Keratinocyte (primary cell): ENCODE measurements around the gene CCDC157. TPM values are rescaled to one million over a fixed set of nuclear protein-coding genes. Genes with fewer than 3 reads are reported as not detected.

Experiments
- DNase-seq: peaks from one replicate; pipeline ENCODE4 v3.0.0-alpha.2; 2011; ENCODE audit warnings: low read depth, missing footprints, low spot score
- FAIRE-seq: peaks from 2 replicates; lab custom pipeline; 2011; peaks lifted over from hg19 to GRCh38; lab: Jason Lieb, UNC
- H2AFZ ChIP-seq: 2 replicates; pipeline ENCODE4 v1.6.0; 2012; ENCODE audit warnings: low read length, control low read depth, inconsistent platforms; ENCODE audit not compliant: control insufficient read depth
- H3K27ac ChIP-seq: 2 replicates; pipeline ENCODE4 v1.5.1; 2011; ENCODE audit warnings: low read length; ENCODE audit not compliant: control insufficient read depth, insufficient read depth
- H3K27me3 ChIP-seq: 3 replicates; pipeline ENCODE4 v1.6.0; 2011; ENCODE audit warnings: low read length; ENCODE audit not compliant: control insufficient read depth, insufficient read depth; ENCODE audit errors: extremely low read depth
- H3K36me3 ChIP-seq, 2 experiments: 2 replicates in 1 of 2; 3 replicates in 1 of 2; pipeline ENCODE4 v1.5.1; 2011; ENCODE audit warnings: low read length in 2 of 2, mild to moderate bottlenecking in 1 of 2; ENCODE audit not compliant: control insufficient read depth in 2 of 2, insufficient read depth in 2 of 2; ENCODE audit errors: extremely low read depth in 1 of 2
- H3K4me1 ChIP-seq: 3 replicates; pipeline ENCODE4 v1.5.1; 2011; ENCODE audit warnings: low read length; ENCODE audit not compliant: control insufficient read depth, insufficient read depth; ENCODE audit errors: extremely low read depth
- H3K4me2 ChIP-seq: 3 replicates; pipeline ENCODE4 v1.6.0; 2011; ENCODE audit warnings: low read depth, low read length; ENCODE audit not compliant: control insufficient read depth, insufficient read depth; ENCODE audit errors: extremely low read depth
- H3K4me3 ChIP-seq, 3 experiments: fragments of 200-600 bp in 1 of 3; sonication (generic) in 1 of 3; 2 replicates in 2 of 3; 3 replicates in 1 of 3; pipeline ENCODE4 v1.5.1; 2011 to 2016; ENCODE audit warnings: low read length in 3 of 3, mild to moderate bottlenecking in 3 of 3, control low read depth in 2 of 3, inconsistent platforms in 1 of 3, low read depth in 1 of 3, mixed read lengths in 1 of 3, mixed run types in 1 of 3, moderate library complexity in 1 of 3; ENCODE audit not compliant: control insufficient read depth in 2 of 3, insufficient read depth in 2 of 3; ENCODE audit errors: extremely low read depth in 1 of 3
- H3K79me2 ChIP-seq: 2 replicates; pipeline ENCODE4 v1.6.0; 2012; ENCODE audit warnings: low read length; ENCODE audit not compliant: control insufficient read depth, insufficient read depth
- H3K9ac ChIP-seq: 3 replicates; pipeline ENCODE4 v1.6.0; 2011; ENCODE audit warnings: low read length; ENCODE audit not compliant: control insufficient read depth, insufficient read depth; ENCODE audit errors: extremely low read depth
- H3K9me1 ChIP-seq: 3 replicates; pipeline ENCODE4 v1.6.0; 2011; ENCODE audit warnings: low read length; ENCODE audit not compliant: control insufficient read depth, insufficient read depth; ENCODE audit errors: extremely low read depth
- H3K9me3 ChIP-seq: 2 replicates; pipeline ENCODE4 v1.5.1; 2012; ENCODE audit warnings: low read depth, low read length; ENCODE audit not compliant: control insufficient read depth
- H4K20me1 ChIP-seq: 3 replicates; pipeline ENCODE4 v1.6.0; 2011; ENCODE audit warnings: low read length; ENCODE audit not compliant: control insufficient read depth, insufficient read depth; ENCODE audit errors: extremely low read depth
- CTCF ChIP-seq, 3 experiments: IDR thresholded peaks in 1 of 3; conservative IDR thresholded peaks in 1 of 3; optimal IDR thresholded peaks in 1 of 3; 2 replicates in 2 of 3; 3 replicates in 1 of 3; pipeline versions ENCODE3 to v1.5.1; 2011; ENCODE audit warnings: low read length in 3 of 3, mild to moderate bottlenecking in 3 of 3, moderate library complexity in 2 of 3, control low read depth in 1 of 3, inconsistent platforms in 1 of 3; ENCODE audit not compliant: insufficient read depth in 2 of 3; ENCODE audit errors: extremely low read depth in 1 of 3
- EZH2 ChIP-seq: IDR thresholded peaks from one replicate; pipeline ENCODE4 v1.6.1; 2012; ENCODE audit warnings: inconsistent platforms, mild to moderate bottlenecking, low read length, moderate library complexity
- dilution Hi-C: fragments of 300-500 bp; cut with MboI; formaldehyde crosslinking; loops from one replicate; pipeline ENCODE4 v1.7.0; 2020; ENCODE audit warnings: low sequenced_read_pairs; ENCODE audit not compliant: extremely low pct_ligation_motif_present
- polyA plus RNA-seq, 5 experiments: library from polyadenylated mRNA; depleted of rRNA in 3 of 5; stranded (reverse) in 3 of 5; stranded (forward) in 1 of 5; unstranded in 1 of 5; fragments of >200 nt; gene quantifications; 1 replicate in 1 of 5; 2 replicates in 3 of 5; 3 replicates in 1 of 5; pipeline versions ENCODE4 v1.2.1 to v1.2.3, GENCODE V29; 2011 to 2012; ENCODE audit warnings: missing spikeins in 2 of 5, low read depth in 1 of 5, low replicate concordance in 1 of 5

Gene CCDC157
- polyA plus RNA-seq, 1 donor (not counting 4 experiments of a cell fraction or from before 2014, with no cell fraction given): 1.3 TPM

GRCh38 chr22:30340911-30341685 is 15.7 kb upstream of the CCDC157 start:
- dilution Hi-C loops: no loop called here
- Histone ChIP-seq H3K79me2 (peaks cover 3% of the 10 kb centered on the region), H3K9me3 (no peaks in the 10 kb centered on the region), H3K4me3 (no peak overlapping the region), H3K4me1 (no peaks in the 10 kb centered on the region), H3K27me3 (no peaks in the 10 kb centered on the region), H4K20me1 (no peaks in the 10 kb centered on the region), H3K4me2 (no peak overlapping the region), H3K27ac (no peak overlapping the region), H2AFZ (no peak overlapping the region), H3K9ac (no peak overlapping the region), H3K36me3 (peaks cover 70% of the 10 kb centered on the region in 2 experiments), H3K9me1 (no peaks in the 10 kb centered on the region)
- no peak for DNase-seq
- TF ChIP-seq CTCF (optimal IDR thresholded peaks at IDR 0.05 in 1 of 3, IDR thresholded peaks at IDR 0.05 in 1 of 3, conservative IDR thresholded peaks at IDR 0.05 in 1 of 3; ENCODE audit: extremely low read depth in 1 of 3, insufficient read depth in 2 of 3, low read length in 3 of 3) (no peak), EZH2 (no peak)
- no peak for FAIRE-seq

GRCh38 chr22:30344447-30345200 is 12.2 kb upstream of the CCDC157 start:
- peaks cover 57 to 64% of the 10 kb centered on the region in 2 experiments for H3K36me3 ChIP-seq
- dilution Hi-C loops: no loop called here
- DNase-seq (no peak), FAIRE-seq (no peak)
- no peak overlapping the region for H2AFZ ChIP-seq
- H3K79me2 ChIP-seq: peaks cover 29% of the 10 kb centered on the region
- TF ChIP-seq EZH2 (no peak), CTCF (optimal IDR thresholded peaks at IDR 0.05 in 1 of 3, IDR thresholded peaks at IDR 0.05 in 1 of 3, conservative IDR thresholded peaks at IDR 0.05 in 1 of 3; ENCODE audit: extremely low read depth in 1 of 3, insufficient read depth in 2 of 3, low read length in 3 of 3) (no peak)
- H3K27ac ChIP-seq: no peak overlapping the region
- H4K20me1 ChIP-seq: peaks cover 2% of the 10 kb centered on the region
- no peak overlapping the region for H3K4me3 ChIP-seq
- no peaks in the 10 kb centered on the region for H3K4me1 ChIP-seq
- H3K4me2 ChIP-seq: no peak overlapping the region
- no peaks in the 10 kb centered on the region for H3K9me3 ChIP-seq
- H3K9ac ChIP-seq: no peak overlapping the region
- H3K9me1 ChIP-seq: no peaks in the 10 kb centered on the region
- H3K27me3 ChIP-seq: no peaks in the 10 kb centered on the region
